GM15510 (cell line): Measurements from ENCODE around the gene ITFG1.
A peak's percentile ranks its signal among the peaks of the same experiment; 100 is the strongest.

Experiments
- POLR2A ChIP-seq: IDR thresholded peaks from 3 replicates; pipeline ENCODE4 v1.6.1; 2011; ENCODE audit warnings: borderline replicate concordance; ENCODE audit not compliant: insufficient read length; ENCODE audit errors: extremely low read depth

Gene ITFG1

DNA sequence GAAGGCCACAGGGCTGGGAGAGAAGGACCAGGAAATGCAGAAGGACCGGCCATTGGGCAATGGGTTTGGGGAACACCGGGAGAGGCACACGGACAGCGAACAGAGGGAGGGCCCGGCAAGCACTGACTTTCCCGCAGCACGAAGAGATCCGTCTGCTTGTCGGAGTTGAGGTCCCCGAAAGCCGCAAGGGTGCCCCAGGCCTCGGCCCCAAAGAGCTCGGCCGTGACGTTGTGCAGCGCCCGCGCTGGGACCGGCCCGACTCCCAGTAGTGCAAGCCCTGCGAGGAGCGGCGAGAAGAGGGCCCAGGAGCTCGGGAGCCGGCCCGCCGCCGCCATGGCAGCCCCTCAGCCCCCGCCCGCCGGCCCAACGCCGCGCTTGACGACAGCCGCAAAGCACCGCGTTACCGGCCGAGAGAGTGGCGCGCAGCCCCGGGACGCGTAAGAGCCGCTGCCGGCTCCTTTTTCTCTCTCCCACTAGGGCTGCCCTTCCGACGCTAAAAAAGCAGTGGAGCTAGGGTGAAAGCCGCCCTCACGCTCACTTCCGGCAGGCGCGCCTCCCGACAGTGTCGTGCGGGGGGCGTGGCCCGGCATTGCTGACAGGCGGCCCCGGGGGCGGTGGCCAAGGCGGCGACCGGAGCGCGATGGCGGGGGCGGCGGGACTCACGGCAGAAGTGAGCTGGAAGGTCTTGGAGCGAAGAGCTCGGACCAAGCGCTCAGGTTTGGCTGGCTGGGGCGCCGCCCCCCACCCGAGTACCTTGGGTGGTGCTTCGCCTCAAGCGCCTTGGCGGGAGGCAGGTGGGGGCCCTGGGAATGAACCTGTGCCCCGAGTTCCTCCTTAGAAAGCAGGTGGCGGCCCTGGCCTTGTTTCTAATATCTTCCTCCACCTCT, at the start of gene ITFG1, which contains the start of gene PHKB:
ITFG1 (minus strand) TSS at position 353 of the 887 bp plus-strand sequence; CDS start at position 335, 18 bp downstream.
PHKB (plus strand) TSS at position 621 of the 887 bp plus-strand sequence; CDS start at position 641, 20 bp downstream.
- peak; percentile 83 for TF ChIP-seq POLR2A

DNA sequence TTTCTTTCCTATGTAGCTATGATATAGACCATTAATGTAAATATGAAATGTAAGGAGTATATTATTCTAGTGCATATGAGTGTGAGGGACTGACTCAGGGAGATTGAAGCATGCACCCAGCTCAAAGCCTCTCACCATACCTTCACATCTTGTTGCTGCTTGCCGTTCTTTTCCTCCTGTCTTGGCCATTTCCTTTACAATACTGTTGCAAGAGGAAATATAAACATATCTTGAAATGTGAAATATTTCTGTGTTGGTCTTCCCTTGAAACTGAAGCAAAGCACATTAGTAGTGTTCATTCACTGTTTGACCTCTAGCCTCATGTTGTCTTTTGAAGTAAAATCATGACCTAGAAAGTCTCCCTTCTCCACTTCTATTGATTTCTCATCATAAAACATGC, 46.8 kb upstream of the ITFG1 start:
- TF ChIP-seq POLR2A, result no peak

DNA sequence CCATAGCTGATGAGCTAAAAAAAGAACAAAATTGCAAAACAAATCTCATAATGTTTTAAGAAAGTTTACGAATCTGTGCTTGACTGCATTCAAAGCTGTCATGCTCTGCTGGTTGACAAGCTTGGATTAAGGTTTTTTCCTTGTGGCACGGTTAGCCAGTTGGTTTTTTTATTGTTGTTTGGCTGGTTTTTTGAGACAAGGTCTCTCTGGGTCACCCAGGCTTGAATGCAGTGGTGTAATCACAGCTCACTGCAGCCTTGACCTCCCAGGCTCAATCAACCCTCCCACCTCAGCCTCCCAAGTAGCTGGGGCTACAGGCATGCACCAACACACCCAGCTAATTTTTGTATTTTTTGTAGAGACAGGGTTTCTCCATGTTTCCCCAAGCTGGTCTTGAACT, 45.9 kb upstream of the ITFG1 start:
- TF ChIP-seq POLR2A, result no peak

DNA sequence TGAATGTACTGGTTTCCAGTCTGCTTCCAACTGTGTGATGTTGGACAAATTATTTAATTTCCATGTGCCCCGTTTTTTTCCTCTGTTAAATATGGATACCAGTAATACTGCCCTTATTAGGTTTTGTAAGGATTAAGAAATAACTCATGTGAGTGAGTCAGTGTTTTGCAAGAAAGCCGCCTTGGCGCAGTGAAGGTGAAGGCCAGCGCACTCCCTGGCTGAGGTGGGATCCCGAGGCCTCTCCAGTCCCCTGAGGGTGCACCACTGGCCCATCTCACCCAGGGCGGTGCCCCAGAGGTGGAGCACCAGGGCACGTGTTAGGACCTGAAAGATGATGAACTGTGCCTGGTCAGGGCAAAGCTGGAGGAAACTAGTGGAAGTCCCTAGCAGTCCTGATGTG, 43.7 kb upstream of the ITFG1 start:
- TF ChIP-seq POLR2A, result no peak

DNA sequence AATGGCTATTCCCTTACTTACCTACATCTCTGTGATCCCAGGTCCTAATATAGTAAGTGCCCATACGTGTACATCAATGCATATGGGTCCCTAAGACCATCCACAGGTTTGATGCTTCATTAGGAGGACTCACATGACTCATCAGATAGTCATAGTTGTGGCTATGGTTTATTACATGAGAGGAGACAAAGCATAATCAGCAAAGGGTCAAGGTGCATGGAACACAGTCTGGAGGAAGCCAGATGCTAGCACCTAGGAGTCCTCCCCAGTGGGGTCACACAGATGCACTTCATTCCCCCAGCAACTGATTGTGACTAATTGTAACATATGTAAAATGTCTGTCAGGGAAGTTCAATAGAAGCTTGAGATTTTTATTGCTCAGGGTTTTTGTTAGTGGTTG, 43.1 kb upstream of the ITFG1 start:
- TF ChIP-seq POLR2A, result no peak

DNA sequence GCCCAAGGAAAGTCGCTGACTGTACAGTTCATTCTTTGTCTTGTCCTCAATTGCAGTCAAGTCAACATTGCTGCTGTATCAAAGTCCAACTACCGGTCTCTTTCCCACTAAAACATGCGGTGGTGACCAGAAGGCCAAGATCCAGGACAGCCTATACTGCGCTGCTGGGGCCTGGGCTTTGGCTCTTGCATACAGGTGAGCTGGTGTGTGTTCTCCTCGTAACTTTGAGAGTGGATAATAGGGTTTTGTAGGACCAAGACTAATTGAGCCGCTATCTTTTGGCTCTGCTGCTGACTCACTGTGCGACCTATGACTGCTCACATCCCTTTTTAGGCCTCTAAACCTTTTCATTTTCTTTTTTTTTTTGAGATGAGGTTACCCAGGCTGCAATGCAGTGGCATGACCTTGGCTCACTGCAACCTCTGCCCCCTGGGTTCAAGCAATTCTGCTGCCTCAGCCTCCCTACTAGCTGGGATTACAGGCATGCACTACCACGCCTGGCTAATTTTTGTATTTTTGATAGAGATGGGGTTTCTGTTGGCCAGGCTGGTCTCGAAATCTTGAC, 38.9 kb upstream of the ITFG1 start:
- no peak for TF ChIP-seq POLR2A

DNA sequence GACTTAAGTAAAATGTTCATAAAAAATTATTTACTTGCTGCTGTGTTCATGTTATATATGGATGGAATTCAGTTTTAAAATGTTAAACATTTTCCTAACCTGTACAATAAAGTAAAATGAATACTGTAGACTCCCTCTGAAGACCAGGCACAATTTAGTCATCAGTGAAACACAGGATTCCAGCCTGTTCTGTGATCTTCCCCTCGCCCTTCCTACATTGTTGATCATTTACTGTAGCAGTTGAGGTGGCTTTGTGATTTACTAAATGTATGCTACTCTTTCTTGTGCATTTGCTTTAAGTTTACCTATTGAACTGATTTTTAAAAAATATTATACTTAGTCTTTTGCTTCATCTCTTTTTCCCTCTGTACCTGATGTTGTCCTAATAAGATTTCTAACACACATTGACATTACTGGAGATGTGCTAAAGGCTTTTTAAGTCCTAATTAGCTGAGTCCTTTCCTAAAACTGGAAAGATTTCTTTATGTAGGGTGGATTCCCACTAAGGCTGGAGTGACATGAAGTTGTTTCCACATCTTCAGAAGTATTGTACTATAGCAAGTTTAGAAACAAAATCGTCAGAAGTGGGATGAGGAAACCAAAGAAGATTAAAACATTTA, 38.3 kb upstream of the ITFG1 start:
- no peak for TF ChIP-seq POLR2A

DNA sequence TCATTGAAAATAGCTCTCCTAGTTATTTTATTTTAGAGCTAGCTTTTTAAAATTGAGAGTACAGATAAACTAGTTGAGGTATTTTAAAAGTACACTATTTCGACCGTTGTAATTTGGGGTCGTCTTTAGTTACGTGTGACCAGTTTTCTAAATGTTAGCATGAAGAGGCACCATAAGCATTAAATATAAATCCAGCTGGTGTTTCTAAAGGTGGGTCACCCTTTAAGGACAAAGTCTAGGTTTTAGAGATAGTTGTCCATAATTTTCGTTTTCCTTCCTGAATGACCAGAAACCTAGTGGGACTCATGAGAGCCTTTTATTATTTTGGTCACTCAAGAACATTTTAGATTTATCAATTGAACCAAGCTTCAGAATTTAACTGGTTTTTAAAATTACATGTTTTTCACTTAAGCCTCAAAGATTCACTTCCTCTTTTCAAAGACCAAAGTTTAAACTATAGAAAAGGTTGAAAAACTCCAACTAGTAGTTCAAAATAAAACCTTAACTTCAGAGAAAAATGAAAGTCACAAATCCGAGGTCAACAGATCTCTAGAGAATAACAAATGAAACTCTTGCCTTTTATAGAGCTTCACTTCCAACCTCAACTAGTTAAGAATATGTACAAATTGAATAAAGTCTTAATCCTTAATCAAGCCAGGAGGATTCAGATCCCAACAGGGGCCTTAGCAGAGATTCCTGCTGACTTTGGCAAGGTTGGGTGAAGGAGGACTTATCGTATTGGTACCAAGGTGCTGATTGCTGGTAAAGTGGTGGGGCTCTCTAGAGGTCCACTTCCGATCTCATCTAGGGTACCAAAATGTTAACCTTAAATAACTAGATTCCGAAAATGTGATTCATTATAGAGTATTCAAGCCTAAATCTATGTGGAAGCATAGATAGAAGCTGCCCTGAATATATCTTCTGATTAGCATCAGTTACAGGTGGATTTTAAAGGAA, 32.8 kb upstream of the ITFG1 start:
- no peak for TF ChIP-seq POLR2A

DNA sequence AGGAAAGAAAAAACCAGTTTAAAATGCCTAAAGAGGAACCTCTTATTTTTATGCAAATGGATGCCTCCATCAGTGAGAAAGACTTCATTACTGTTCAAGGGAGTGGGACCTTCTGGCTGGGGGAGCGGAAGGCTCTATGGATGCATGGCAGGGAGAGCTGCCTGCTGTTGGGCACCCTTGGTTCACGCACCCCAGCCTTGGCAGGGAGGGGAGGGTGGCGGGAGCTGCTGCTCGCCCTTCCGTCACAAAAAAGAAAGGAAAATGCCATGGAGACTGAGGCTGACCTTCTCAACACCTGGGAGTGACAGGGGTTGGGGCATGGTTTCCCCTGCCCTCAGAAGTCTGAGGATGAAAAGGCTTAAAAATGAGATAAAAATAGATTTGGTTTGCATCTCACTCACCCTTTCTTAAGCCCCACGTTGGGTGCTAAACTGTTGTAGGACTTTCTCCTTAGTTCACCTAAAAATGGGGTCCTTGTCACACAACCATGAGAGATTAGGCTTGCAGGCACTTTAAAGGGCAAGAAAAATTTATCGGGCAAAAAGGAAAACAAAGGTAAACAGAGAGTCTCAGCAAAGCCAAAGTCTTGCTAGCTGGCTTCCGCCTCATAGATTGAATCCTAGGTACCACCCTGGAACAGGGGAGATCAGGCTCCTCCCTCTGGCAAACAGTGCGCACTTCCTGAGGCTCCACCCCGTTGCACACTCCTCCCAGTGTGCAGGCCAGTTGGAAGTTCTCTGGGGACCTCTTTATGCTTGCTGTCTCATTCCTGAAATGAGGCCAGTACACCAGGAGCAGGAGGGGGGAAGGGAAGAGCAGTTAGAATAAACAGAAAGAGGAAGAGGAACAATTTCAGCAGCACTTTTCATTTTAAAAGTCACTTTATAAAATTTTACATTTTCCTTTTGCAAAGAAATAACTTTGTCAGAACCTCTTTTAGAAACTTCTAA, 31.8 kb upstream of the ITFG1 start:
- peak; percentile 49 for TF ChIP-seq POLR2A

DNA sequence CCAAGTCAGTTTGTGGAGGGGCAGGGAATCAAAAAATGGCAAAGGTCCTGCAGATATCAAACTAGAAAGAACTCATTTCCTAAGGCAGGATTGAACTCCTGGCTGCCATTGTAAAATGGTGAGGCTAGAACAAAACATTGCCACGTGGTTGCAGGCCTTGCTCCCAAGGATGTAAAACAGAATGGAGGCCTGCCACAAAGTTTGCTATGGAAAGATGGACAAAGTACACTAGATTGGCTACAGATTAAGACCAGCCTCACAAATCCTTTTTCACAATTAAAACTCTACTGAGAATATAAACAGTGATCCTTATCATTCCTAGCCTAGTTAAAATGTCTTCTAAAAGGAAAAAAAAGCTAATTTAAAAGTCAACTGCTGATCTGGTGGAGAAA, 31.2 kb upstream of the ITFG1 start:
- no peak for TF ChIP-seq POLR2A

DNA sequence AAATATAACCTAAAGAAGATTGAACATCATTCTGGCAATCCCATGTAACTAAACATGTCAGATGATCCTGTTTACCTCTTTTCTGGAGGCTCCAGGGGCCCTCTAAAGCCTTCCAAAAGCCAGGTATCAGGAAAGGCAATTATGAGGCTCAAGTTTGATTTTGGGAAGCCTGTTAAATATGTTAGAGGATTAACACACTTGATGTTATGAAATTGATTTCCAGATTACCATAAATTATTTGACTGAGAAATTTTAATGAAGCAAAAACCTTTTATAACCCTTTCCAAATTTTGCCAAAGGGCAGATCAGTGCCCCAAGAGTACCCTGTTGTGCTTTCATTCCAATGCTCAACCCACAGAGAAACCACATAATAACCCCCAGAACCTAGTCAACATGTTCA, 29.6 kb upstream of the ITFG1 start:
- no peak for TF ChIP-seq POLR2A

DNA sequence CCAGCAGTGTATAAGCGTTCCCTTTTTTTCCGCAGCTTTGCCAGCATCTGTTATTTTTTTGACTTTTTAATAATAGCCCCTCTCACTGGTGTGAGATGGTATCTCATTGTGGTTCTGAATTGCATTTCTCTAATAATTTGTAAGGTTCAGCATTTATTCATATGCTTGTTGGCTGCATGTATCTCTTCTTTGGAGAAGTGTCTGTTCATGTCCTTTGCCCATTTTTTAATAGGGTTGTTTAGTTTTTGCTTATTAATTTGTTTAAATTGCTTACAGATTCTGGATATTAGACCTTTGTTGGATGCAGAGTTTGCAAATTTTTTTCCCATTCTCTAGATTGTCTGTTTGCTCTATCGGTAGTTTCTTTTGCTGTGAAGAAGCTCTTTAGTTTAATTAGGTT, 27.2 kb upstream of the ITFG1 start:
- no peak for TF ChIP-seq POLR2A

DNA sequence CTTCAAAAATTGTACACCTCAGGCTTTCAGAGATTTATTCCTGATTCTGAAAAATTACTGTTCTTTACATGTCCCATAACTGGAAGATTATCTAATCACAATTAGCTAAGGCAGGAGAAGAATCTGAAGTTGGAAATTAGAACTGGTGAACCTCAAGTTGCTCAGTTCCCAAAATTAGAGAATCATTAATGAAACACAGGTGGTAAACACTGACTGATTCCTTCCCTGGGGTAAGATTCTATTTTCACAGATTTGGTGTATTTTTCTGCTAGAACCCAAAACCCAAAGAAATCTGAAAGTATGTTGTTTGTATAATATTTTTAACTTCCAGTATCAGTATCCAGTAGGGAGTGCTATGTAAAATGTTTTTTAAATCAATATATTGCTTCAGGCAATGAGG, 26.0 kb upstream of the ITFG1 start:
- TF ChIP-seq POLR2A, result no peak

DNA sequence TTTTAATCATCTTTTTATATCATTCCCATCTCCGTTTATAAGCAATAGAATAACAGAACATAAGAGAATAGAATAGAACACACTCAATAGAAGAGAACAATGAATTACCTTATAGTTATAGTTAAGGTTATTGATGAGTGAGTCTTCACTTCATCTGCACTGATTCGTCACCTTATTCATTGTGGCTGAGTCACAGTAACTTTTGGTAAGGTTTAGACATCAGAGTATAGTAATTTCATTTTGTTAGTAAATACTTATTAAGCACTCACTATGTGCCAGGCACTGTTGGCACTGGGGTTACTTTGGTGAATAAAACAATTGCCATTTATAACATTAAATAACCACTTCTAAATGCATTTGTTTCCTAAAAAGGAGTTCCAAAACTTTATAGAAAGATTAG, 22.8 kb upstream of the ITFG1 start:
- no peak for TF ChIP-seq POLR2A

DNA sequence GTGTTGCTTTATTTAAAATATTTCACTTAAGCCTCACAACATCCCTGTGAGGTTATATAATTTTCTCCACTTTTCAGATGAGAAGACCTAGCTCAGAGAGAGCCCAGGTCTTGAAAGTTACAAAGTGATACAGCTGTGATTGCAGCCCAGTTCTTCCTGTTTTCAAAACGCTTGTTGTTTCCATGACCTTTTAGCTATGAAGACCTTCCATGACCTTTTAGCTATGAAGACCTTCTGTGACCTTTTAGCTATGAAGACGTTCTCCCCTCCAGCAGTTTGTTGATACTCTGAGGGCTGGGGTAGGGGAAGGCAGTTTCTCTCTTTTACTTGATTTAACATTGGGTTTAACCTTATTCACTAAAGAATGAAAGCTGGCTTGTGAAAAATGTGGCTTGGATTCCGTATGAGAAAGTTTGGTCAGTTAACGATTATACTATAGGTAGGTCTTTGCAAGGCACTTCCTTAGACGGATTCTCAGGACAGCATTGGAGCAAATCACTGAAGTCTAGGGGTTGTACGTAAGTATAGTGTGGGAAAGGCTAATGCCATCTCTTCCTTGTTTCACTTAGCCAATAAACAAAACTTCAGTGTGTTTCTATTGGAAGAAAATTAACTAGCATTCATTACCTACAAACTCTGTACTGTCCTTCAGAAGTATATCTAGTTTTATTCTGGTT, 21.0 kb upstream of the ITFG1 start:
- TF ChIP-seq POLR2A, result no peak
